HL-60/S4 (cell line): Measurements from ENCODE around the gene HPCAL1.

Experiments used
- in situ Hi-C: fragments of 300-500 bp; cut with MboI; formaldehyde crosslinking; loops from 2 replicates; pipeline ENCODE4 v1.14.3; 2022; ENCODE audit warnings: low sequenced_read_pairs

HPCAL1 gene

DNA sequence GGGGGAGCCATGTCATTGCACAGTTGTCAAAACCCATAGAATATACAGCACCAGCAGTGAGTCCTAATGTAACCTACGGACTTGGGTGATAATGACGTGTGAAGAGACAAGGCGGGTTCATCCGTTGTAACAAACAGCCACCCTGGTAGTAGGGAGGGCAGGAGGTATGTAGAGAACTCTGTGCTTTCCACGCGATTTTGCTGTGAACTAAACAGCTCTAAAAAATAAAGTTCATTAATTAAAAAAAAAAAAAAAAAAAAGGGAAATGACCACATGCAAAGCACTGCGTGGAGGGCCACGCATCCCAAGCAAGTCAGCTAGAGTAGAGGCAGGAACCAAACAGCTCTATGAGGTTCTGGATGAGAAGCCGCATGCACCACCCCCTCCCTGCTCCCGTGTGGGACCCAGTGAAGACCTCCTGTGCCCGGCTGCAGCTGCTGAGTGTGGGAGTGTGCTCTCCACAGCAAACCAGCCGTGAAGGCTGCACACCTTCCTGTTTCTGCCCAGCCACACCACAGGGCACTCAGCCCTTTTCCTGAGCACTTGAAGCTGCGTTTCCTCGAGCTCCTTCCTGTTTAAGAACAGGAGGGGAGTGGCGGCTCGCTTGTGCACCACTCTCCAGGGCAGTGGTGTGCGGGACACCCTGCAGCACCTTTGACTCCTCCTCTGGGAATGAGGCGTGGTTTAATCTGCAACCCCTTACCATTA is 79.8 kb downstream of the HPCAL1 start:
- in situ Hi-C loops = no loop called here

DNA sequence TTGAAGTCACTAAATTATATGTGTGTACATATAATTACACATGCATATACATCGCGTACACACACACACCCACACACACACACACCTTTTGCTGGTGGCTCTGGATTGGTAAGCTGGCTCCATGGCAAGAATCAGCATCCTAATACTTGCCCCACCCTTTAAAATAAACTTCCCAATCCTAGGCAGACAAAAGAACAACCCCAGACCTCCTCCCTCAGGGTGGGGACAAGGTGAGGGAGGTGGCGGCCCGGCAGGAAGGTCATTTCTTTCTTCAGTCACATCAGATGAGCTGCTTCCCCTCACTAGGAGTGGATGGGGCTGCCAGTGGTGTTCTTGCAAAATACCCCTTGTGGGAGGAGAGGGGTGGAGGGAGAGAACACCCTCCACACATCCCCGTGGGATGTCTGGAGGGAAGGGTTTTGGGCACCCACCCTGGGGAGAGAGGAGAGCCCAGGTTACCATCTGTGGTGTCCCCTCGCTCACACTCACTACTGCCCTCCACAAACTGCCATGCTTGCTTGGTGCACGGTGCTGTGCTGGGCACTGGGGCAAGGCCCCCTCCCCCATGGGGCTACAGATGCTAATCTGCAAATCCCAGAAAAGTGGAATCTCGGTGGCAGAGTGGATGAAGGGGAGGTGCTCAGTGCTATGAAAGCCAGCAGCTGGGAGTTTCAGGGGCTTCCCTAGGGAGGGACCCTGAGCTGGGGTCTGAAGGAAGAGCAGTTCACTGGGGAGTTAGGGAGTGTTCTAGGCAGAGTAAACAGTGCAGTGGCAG is 81.4 kb downstream of the HPCAL1 start:
- in situ Hi-C loops = no loop called here

DNA sequence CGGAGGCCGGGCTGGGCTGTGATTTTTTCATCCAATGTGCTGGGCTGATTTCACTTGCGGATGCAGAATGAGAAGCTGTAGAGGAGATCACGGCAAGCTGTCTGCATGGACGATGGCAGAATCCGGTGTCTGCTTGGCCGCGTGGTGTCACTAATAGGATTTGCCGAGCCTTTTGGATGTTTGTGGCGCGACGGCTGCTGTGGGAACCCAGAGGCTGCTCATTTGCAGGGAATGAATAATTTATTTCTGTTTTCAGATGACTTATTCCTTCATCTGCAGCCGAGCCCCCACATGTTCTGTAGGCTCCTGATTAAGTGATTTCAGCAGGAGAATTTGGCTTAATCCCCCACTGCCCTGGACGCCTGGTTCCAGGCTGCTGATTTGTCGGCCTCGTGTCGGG is 82.8 kb downstream of the HPCAL1 start:
- in situ Hi-C loops = no loop called here

DNA sequence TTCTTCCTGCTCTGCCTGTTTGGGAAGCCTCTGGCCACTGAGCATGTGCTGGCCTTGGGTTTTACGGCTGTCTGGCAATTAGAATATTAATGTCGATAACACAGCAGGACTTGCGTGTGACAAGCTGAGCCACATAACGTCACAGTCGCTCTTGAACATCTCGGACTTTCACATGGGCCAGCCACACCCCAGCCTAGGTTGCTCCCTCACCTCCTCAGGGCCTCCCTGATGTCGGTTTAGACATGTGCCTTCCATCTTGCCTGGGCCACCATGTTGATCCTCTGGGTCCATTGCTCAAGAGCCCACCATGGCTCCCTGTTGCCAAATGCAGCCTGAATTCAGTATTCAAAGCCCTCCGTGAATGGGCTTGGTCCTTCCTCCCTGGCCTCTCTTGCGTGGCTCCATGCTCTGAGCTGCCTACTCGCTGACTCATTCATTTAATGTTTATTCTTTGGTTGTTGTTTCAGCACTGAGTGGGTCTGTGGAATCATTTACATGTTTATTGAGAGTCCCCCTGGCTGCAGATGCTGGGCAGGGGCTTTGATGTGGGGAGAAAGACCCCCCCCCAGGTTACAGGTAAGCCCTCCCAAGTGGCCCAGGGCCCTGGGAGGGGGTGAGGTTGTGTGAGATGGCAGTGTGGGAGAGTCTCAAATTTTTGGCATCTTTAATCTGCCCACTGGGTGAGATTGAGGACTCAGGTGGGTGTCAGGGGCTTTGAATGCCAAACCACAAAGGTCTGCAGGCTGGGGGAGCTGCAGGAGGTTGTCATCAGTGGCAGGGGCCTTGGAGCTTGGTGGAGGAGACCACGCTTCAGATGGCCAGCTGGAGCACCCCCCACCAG is 83.4 kb downstream of the HPCAL1 start:
- in situ Hi-C loops = no loop called here

DNA sequence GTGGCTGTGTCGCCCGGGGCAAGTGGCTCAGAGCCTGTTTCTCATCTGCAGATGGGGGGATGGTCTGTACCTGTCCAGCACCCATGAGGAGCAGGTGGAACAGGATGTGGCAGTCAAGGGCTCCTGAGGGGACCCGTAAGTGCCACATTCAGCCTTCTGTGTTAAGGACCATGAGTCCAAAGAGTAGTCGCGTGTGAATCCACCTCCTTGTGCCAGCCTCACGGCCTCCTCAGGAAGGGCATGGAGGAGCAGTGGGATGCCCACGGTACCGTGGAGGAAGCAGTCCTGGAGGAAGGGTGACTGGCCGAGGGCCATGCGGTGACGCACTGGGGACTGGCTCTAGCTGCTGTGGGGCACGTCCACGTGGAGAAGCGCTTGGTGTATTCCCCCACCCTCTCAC is 84.3 kb downstream of the HPCAL1 start:
- in situ Hi-C loops = no loop called here

DNA sequence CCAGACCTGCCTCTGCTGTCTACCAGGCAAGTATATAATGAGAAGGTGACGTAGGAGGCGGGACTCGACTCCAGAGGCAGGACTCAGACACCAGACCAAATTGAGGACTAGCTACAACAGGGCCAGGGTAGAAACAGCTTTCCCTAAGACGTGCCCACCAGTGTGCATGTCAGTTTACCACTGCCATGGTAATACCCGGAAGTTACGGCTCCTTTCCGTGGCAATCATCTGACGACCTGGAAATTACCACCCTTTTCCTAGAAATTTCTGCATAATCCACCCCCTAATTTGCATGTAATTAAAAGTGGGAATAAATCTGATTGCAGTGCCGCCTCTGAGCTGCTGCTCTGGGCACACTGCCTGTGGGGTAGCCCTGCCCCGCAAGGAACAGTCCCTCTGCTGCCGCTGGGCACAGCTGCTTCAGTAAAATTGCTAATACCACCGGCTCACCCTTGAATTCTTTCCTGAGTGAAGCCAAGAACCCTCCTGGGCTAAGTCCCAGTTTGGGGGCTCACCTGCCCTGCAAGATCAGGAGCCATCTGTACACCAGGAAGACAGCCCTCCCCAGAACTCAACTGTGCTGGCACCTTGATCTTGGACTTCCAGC is 86.4 kb downstream of the HPCAL1 start:
- in situ Hi-C loops = no loop called here

DNA sequence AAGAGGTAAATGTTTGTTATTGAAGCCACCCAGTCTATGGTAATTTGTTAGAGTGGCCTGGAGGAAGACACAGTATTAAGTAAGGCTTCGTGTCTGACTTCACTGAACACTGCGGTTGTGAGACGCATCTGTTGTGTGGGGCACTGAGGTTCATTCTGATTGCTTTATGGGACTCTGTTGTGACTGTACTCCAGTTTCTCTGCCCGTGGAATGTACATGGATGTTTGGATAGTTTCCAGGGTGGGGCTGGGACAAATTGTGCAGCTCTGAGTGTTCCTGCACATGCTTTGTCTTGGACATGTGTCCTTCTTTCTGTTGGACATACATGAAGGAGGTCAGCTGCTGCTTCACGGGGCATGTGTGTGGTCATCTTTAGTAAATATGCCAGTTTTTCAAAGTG is 86.9 kb downstream of the HPCAL1 start:
- in situ Hi-C loops = no loop called here

DNA sequence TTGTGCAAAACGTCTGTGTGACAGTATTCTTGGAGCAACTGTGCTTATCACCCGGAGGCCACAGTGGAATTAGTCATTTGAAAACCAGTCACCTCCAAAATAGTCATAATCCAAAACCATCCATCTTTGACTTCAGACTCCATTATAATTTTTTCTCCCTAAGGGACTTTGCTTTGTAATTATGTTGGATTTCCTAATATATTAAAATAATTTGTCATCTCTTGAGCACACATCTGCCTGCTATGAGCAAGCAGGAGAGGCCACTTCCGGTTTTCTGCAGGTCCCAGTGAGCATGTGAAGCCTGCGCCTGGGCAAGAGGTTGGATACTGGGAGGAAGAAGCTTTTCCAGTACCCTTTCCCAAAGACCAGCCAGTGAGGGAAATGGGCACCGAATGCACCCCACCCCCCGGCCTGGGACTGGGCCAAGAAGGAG is 87.7 kb downstream of the HPCAL1 start:
- in situ Hi-C loops = no loop called here

DNA sequence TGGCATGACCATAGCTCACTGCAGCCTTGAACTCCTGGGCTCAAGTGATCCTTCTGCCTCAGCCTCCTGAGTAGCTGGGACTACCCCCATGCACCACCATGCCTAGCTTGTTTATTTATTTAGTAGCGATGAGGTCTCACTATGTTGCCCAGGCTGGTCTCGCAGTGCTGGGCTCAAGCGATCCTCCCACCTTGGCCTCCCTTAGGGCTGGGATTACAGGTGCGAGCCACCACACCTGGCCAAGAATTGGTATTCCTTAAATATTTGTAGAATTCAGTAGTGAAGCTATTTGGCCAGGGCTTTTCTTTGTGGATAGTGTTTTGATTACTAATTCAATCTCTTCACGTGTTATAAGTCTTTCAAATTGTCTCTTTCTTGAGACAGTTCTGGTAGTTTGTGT is 89.4 kb downstream of the HPCAL1 start:
- in situ Hi-C loops = no loop called here

DNA sequence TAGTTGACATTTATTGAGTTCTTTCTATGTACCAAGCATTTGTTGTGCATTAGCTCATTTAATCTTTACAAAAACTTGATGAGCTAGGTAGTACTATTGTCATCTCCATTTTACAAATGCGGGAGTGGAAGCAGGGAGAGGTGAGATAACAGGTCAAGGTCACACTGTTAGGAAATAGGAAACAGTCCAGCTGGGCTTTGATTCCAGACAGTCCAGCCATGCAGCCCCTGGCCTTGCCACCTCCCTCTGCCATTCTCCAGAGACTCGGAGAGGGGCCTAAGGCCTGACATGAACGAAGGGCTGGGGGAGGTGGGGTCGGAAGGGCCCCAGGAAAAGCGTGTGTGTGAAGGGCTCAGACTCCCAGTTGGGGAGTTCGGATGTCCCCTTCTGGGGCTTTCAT is 89.8 kb downstream of the HPCAL1 start:
- in situ Hi-C loops = no loop called here

DNA sequence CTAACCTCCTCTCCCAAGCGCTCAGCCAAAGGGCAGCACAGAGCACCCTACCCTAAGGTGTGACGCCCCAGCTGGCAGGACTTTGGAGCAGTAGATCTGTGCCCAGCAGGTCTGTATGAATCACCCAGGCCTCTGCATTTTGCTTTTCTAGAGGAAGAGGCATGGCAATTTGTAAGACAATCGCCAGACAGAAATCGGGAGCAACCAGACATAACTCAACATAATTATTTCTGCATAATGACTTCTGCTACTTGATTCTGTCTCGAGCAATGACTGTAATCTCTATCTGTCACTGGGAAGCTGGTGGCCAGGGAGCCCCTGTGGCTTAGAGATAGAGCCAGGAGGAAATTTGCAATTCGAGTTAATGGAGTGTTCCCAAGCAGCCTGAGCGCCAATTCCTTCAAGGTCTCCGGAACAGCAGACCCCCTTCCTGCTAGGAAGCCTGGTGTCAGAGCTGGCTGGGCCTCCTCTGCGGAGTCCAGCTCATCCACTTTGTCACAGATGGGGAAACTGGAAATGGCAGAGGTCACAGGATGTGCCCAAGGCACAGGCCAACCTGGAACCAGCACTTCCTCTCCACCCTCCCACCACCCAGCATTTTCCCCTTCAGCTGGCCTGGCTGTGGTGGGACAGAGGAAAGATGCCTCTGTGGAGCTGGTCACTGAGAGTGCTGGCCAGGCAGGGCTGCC is 90.4 kb downstream of the HPCAL1 start:
- in situ Hi-C loops = no loop called here

DNA sequence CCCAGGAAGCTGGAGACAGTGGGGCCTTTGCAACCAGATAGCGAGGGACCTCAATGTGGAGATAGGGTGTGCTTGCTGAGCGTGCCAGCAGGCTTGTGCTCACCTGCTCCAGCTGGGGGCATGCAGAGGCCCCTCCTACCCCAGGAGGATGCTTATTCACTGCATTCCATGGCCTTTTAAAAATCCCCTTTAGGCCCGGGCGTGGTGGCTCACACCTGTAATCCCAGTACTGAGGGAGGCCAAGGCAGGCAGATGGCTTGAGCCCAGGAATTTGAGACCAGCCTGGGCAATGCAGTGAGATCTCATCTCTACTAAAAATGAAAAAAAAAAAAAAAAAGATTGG is 90.9 kb downstream of the HPCAL1 start:
- in situ Hi-C loops = no loop called here

DNA sequence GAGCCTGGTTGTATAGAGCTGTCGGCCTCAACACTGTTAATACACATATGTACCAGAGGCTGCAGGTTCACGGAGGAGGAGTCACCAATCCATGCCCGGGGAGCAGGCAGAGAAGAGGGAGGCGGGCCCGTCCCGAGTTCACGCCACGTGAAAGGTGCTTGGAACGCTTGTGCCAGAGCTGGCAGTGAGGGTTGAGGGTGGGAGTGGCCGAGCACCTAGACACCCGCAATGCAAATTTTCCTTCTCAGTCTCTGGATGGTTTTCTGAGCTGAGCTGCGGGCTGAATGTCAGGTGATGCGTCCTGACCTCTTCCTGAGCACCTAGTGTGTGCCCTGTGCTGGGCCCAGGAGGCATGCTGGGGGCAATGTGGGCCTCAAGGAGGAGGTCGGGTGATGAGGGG is 93.2 kb downstream of the HPCAL1 start:
- in situ Hi-C loops = no loop called here

DNA sequence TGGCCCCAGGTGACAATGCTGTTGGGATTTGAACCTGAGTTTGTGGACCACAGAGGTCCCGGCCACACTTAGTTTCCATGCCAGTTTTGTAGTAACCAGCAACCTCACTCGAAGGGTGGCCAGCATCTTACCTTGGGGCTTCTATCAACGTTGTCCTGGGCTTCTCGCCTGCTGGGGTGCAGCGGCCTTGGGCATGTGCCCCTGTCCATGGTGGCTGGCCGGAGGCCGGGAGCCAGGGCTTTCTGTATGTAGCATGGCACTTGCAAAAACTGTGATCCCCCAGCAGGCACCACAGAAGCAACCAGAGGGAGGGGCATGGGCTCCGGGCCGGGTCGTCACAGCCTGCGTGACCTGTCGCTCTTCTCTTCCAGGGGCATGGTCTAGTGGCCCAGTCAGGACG is 93.8 kb downstream of the HPCAL1 start:
- in situ Hi-C loops = no loop called here

DNA sequence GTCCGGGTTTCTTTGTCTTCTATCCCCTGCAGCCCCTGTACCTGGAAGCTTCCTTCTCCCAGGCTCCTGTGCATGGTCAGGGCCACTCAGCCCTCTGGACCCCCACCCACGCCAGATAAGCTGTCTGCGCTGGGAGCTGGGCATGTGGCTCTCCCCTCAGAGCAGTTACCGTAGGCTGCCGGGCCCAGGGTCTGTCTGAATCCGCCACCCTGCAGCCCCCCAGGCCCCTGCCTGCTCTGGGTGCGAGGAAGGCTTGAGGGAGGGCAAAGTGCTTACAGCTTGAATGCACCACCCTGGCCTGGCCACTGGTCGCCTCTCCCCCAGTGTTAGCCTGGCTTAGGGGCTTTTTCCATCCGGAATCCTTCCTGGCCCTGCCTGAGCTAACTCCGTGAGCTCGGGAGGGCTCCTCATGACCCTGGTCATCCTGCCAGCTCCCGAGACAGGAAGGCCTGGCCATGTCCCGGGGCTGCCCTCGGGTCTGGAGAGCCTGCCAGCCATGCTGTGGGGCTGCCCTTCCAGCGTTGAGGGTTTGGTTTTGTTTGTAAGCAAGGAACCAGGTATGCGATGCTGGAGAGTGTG is 94.7 kb downstream of the HPCAL1 start:
- in situ Hi-C loops = no loop called here

DNA sequence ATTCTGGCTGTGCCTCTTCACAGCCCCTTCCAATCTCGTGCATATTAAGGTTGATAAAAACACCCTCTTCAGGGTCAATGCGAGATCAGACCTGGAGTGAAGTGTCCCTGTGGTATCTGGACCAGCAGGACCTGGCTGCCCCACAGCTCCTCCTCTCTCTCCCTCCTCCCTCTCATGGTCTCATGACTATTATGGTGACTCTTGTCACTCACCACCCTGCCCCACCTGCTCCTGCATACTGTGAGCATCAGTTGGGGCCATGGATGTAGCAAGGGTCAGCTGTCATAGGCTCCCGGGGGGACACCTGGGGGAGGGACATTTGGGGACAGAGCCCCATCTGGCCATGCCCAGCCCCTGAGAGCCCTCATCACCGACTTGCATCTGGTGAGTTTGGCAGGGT is 95.2 kb downstream of the HPCAL1 start:
- in situ Hi-C loops = no loop called here

DNA sequence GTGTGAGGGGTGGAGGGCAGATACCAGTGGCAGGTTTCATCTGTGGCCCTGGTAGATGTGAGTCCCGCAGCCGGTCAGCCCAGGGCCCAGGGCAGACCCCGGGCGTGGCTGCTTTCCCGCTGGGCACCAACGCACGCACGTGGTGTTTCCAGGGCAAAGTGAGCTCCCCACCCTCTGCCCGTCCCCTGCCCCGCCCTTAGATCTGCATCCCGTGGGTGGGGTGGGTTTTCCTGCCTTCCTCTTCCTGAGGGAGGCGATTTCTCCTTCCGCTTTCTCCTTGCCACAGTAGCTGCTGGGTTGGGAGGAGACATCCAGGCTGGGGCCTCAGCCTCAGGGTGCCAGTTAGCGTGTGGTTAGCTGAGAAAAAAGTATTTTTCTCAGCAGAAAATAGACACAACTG is 95.8 kb downstream of the HPCAL1 start:
- in situ Hi-C loops = no loop called here

DNA sequence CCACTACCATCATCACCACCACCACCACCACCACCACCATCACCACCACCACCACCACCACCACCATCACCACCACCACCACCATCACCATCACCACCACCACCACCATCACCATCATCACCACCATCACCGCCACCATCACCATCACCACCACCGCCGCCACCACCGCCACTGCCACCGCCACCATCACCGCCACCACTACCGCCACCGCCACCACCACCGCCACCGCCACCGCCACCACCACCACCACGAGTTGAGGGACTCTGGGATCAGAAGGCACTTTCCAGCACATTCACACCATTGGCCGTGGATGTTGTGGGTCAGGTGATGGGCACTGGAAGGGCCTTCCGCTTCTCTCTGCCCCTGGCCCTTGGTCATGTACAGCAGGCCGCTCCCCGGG is 96.7 kb downstream of the HPCAL1 start:
- in situ Hi-C loops = no loop called here

DNA sequence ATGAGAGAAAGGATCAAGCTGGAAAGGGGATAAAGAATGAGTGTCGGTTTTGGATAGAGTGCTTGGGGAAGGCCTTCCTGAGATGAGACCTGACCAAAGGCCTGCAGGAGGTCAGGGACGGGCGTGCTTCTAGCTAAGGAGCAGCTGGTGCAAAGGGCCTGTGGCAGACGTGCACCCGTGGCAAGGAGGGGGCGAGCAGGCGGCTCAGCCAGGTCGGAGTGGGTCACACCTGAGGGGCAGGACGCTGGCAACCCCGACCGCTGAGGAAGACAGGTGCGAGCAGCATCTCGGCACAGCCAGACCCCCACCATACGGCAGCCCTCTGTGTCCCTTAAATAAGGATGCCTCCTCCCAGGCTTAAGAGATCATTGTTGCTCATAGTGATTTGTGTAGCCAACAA is 97.3 kb downstream of the HPCAL1 start:
- in situ Hi-C loops = no loop called here

DNA sequence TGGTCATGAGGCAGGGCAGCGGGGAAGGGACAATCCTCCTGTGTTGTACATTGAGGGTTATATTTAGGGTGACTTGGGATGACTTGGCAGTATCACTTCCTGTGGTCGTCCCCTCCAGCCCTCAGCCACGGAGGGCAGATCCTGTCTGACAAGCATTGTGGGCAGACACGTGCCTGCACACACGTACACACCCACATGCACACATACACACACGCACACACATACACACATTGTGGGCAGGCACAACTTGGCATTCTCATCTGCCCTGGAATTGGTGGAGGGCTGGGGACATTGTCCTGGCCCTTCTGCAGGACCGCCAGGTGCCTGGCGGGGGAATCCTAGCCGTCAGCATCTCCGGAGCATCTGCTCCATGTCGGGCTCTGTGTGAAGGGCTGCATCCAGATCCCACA is 97.9 kb downstream of the HPCAL1 start:
- in situ Hi-C loops = no loop called here
